Prostate gland (tissue), 2 donors: ENCODE measurements around the gene AUTS2. TPM values are rescaled to one million over a fixed set of nuclear protein-coding genes. Genes with fewer than 3 reads are reported as not detected.

Experiments used
- DNase-seq: peaks from one replicate; pipeline ENCODE4 v3.0.0-alpha.2; 2019; ENCODE audit warnings: low spot score
- H3K27ac ChIP-seq, 2 donors: fragments of 200-600 bp; sonication (generic); 2 replicates each; pipeline ENCODE4 v1.5.1; 2017 to 2019
- H3K27me3 ChIP-seq: fragments of 200-600 bp; sonication (generic); replicated peaks from 2 replicates; pipeline ENCODE4 v1.5.1; 2019; ENCODE audit not compliant: insufficient read depth
- H3K36me3 ChIP-seq, 2 donors: fragments of 200-600 bp; sonication (generic); 1 replicate in 1 of 2; 2 replicates in 1 of 2; pipeline versions ENCODE4 v1.5.1 to v1.8.1; 2017 to 2019
- H3K4me1 ChIP-seq: fragments of 200-600 bp; sonication (generic); replicated peaks from 2 replicates; pipeline ENCODE4 v1.5.1; 2019
- H3K4me3 ChIP-seq, 2 donors: fragments of 200-600 bp; sonication (generic); 2 replicates each; pipeline ENCODE4 v1.5.1; 2017 to 2019
- H3K9me3 ChIP-seq: fragments of 200-600 bp; sonication (generic); 2 replicates; pipeline ENCODE4 v1.5.1; 2017
- POLR2A ChIP-seq: fragments of 450-650 bp; IDR thresholded peaks from one replicate; pipeline ENCODE4 v1.6.1; 2016; ENCODE audit warnings: antibody characterized with exemption, mild to moderate bottlenecking
- POLR2AphosphoS5 ChIP-seq: sonication (generic); formaldehyde crosslinking; IDR thresholded peaks from one replicate; pipeline ENCODE4 v1.6.1; 2017; ENCODE audit warnings: antibody characterized with exemption
- WGBS: methylation state at CpG from one replicate; pipeline ENCODE4 v1.1.5; 2018; 5-methylcytosine and 5-hydroxymethylcytosine counted together
- intact Hi-C: fragments of 100-400 bp; cut with DNase I; formaldehyde crosslinking; loops from one replicate; pipeline ENCODE4 v1.14.2; 2022
- total RNA-seq, 2 donors: library from RNA; depleted of rRNA; stranded (reverse); fragments of >200 nt; gene quantifications; one replicate each; pipeline ENCODE4 v1.1.0, GENCODE V29; 2016
- TF ChIP-seq, protein P1 (sequence below), 4 experiments: fragments of 200-600 bp in 2 of 4; fragments of 450-650 bp in 2 of 4; sonication (generic) in 2 of 4; IDR thresholded peaks; 1 replicate in 3 of 4; 2 replicates in 1 of 4; pipeline ENCODE4 v1.5.1; 2016 to 2019; ENCODE audit warnings: antibody characterized with exemption in 4 of 4, mild to moderate bottlenecking in 2 of 4, moderate library complexity in 2 of 4

Gene AUTS2
- total RNA-seq, 2 donors from 2014 or later: 25.0 to 55.2 TPM

DNA sequence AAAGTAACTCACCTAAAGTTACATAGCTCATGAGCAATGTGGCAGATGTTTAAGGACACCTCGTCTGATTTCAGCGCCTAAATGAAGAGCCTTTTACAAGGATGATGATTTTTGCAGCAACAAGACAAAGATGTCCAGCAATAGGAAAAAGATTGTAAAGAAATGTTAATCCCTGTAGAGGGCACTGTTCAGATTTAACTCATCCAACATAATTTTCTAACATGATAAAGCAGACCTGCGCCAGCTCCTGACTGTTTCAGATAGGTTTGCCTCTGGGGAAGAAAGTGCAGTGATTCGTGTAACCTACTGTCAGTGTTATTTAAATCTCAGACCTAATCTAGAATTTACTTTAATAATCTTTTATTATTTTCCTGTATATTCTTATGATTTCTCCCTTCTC lies 595.2 kb downstream of the AUTS2 start:
- Histone ChIP-seq H3K36me3 (no peaks in the 10 kb centered on the region), H3K9me3 (no peaks in the 10 kb centered on the region), H3K4me1 (no peaks in the 10 kb centered on the region), H3K27me3 (no peaks in the 10 kb centered on the region), H3K4me3 (no peak overlapping the region), H3K27ac (no peak overlapping the region)
- intact Hi-C loops: no loop called here
- TF ChIP-seq, protein P1, sequence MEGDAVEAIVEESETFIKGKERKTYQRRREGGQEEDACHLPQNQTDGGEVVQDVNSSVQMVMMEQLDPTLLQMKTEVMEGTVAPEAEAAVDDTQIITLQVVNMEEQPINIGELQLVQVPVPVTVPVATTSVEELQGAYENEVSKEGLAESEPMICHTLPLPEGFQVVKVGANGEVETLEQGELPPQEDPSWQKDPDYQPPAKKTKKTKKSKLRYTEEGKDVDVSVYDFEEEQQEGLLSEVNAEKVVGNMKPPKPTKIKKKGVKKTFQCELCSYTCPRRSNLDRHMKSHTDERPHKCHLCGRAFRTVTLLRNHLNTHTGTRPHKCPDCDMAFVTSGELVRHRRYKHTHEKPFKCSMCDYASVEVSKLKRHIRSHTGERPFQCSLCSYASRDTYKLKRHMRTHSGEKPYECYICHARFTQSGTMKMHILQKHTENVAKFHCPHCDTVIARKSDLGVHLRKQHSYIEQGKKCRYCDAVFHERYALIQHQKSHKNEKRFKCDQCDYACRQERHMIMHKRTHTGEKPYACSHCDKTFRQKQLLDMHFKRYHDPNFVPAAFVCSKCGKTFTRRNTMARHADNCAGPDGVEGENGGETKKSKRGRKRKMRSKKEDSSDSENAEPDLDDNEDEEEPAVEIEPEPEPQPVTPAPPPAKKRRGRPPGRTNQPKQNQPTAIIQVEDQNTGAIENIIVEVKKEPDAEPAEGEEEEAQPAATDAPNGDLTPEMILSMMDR (IDR thresholded peaks at IDR 0.05): peak in 3 of 4 experiments; percentile 26 to 43 (median 29)
- TF ChIP-seq POLR2A: no peak
- 71% methylated on average over 4 of the region's 4 CpGs for WGBS
- no peak for DNase-seq

GRCh38 chr7:70208236-70209063 lies 610.2 kb downstream of the AUTS2 start:
- intact Hi-C loops: no loop called here
- no peaks in the 10 kb centered on the region for H3K4me1 ChIP-seq
- TF ChIP-seq POLR2A (no peak), POLR2AphosphoS5 (no peak)
- TF ChIP-seq, protein P1 (IDR thresholded peaks at IDR 0.05): no peak
- H3K4me3 ChIP-seq: no peak overlapping the region
- no peaks in the 10 kb centered on the region for H3K27me3 ChIP-seq
- H3K9me3 ChIP-seq: no peaks in the 10 kb centered on the region
- no peak for DNase-seq
- no peak overlapping the region for H3K27ac ChIP-seq
- no peaks in the 10 kb centered on the region for H3K36me3 ChIP-seq
- WGBS: 85% methylated on average over 5 of the region's 5 CpGs

DNA sequence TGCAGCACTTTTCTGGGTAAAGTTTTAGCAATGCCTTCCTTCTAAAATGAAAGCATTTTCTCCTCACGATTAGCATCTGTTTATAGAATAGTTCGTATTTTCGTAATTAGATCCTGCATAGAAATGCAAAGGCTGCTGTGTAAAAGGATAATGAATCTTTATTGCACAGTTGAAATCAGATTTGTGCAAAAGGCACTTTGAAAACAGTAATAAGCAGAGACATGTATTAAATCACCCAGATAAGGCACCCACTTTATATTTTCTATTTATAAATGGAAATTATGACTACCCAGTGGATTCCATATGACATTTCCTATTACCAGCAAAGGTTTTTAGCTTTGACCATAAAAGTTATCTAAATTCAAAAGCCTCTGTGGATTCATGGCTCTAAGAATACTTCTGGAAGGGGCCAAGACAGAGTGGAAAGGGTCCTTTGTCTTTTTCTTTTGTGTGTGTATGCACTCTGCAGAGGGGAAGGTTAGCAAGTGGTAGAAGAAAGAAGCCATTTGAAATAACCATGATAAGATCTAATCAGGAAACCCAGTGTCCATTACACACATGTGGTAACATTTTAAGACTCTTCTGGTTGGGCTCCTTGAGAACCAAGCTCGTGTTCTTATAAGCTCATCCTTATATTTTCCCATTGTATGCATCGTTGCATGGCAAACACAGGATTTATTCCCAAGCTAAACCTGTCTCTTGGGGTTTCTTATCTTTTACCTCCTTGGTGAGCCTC lies 612.1 kb downstream of the AUTS2 start:
- Histone ChIP-seq H3K27ac (no peak overlapping the region), H3K4me3 (no peak overlapping the region), H3K9me3 (no peaks in the 10 kb centered on the region), H3K27me3 (no peaks in the 10 kb centered on the region), H3K36me3 (no peaks in the 10 kb centered on the region), H3K4me1 (no peaks in the 10 kb centered on the region)
- WGBS: 50% methylated on average over 5 of the region's 5 CpGs
- TF ChIP-seq, protein P1 (IDR thresholded peaks at IDR 0.05): no peak
- TF ChIP-seq POLR2A: no peak
- no peak for TF ChIP-seq POLR2AphosphoS5
- intact Hi-C loops: no loop called here
- DNase-seq: no peak

DNA sequence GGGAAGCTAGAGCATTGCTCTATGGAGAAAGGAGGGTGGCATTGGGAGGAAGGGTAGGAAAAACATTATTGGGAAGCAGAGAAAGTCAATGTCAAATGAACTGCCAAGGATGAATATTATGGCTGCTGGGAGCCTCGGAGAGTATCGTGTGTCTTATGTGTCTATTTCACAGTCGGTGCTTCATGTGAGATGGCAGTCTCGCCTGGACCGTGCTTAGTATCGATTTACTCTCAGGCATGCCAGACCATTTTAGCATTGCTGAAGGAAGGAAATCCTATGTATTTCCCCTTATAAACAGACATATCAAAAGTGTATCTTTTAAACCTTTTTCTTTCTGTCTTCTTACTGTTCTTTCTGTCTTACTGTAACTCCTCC lies 612.6 kb downstream of the AUTS2 start:
- intact Hi-C loops: no loop called here
- no peak for DNase-seq
- 68% methylated on average over 6 of the region's 6 CpGs for WGBS

More for the DNA sequence above, 612.6 kb downstream of the AUTS2 start:
- no peak overlapping the region for H3K4me3 ChIP-seq
- TF ChIP-seq, protein P1 (IDR thresholded peaks at IDR 0.05): no peak
- TF ChIP-seq POLR2AphosphoS5 (no peak), POLR2A (no peak)
- H3K36me3 ChIP-seq: no peaks in the 10 kb centered on the region
- H3K9me3 ChIP-seq: no peaks in the 10 kb centered on the region
- no peaks in the 10 kb centered on the region for H3K4me1 ChIP-seq
- no peaks in the 10 kb centered on the region for H3K27me3 ChIP-seq
- no peak overlapping the region for H3K27ac ChIP-seq
